Esophagus squamous epithelium (tissue), 4 donors: ENCODE measurements around the gene CEP170.

Experiments used
- CTCF ChIP-seq, 6 experiments: fragments of 450-650 bp in 4 of 6; fragments of 200-600 bp in 2 of 6; sonication (generic) in 2 of 6; IDR thresholded peaks; one replicate each; pipeline ENCODE4 v1.5.1; 2016 to 2019; ENCODE audit warnings: antibody characterized with exemption in 6 of 6, mild to moderate bottlenecking in 4 of 6, moderate library complexity in 4 of 6
- POLR2A ChIP-seq, 4 donors: fragments of 450-650 bp; IDR thresholded peaks; one replicate each; pipeline ENCODE4 v1.6.1; 2017; ENCODE audit warnings: antibody characterized with exemption in 4 of 4, mild to moderate bottlenecking in 4 of 4, moderate library complexity in 3 of 4

DNA sequence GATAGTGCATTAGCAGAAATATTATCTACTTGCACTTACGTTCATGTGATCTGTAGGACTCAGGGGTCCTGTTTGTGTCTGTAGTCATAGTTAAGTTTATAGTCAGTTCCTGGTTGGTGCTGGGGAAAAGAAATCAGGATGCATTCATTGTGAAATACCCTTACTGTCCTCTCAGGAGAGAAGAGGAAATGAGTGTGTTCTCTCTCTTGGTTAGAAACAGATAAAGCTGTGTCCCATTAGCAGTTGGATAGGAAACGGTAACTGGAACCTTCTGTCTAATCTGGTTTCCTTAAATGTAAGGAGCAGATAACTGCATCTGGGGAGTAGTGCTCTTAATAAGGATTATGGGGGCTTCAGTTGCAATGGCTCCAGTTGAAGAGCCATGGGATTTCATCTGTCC is 9.6 kb upstream of the CEP170 start:
- TF ChIP-seq POLR2A (IDR thresholded peaks at IDR 0.05) (no peak), CTCF (IDR thresholded peaks at IDR 0.05) (no peak)
